ENCODE data around the gene CHST11. TPM values are rescaled to one million over a fixed set of nuclear protein-coding genes. Genes with fewer than 3 reads are reported as not detected.

The CHST11 gene
- total and polyA plus RNA-seq, 10 of the 15 experiments (the other 5 are each of a cell fraction or from before 2014, with no cell fraction given) = 1.9 to 38.1 (median 17.2) TPM

DNA sequence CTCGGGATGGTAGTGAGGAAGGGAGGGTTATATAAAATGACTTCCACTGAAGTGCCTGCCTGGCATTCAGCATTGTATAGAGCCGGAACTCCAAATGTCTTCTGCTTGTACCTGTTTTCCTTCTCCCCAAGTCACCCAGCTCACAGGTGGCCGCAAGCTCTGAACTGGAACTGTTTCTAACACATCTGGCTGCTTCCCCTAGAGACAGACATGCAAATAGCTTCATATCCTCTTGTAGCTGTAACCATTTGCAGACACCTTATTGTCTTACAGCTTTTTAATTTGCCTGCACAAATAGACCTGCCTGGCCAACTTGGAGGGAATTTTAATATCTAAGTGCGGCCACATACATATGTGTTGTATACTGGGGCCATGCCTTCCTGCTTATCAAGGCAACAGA is 126.0 kb downstream of the CHST11 start:
- no peak overlapping the region for H2AFZ ChIP-seq (ENCODE audit: control insufficient read depth, low read depth, low read length)
- ATAC-seq (peak; percentile 90), FAIRE-seq (peak; percentile 49), DNase-seq (ENCODE audit: low read depth, low spot score) (peak; percentile 76)
- no peaks in the 10 kb centered on the region for H3K27me3 ChIP-seq (replicated peaks in 1 of 2; ENCODE audit: control insufficient read depth in 2 of 2, insufficient read depth in 2 of 2, low read length in 1 of 2)
- POLR2A ChIA-PET = interaction anchor here (0.7 to 2.3 kb wide), 14 partner anchors 12 to 180 kb away, joined by 3 to 18 read pairs (median 4); no protein-coding TSS in a partner anchor
- H3K9ac ChIP-seq (ENCODE audit: control insufficient read depth, insufficient read depth, low read length) = no peak overlapping the region
- H3K79me2 ChIP-seq (ENCODE audit: control insufficient read depth, insufficient read depth, low read length) = peaks cover 50% of the 10 kb centered on the region
- SMC1A ChIA-PET (ENCODE audit: uncharacterized antibody, unreplicated experiment) = interaction anchor here (0.6 to 3.0 kb wide), 40 partner anchors 11 to 201 kb away, joined by 3 to 51 read pairs (median 5); partner anchors contain the start of gene CHST11
- H4K20me1 ChIP-seq (ENCODE audit: control insufficient read depth, insufficient read depth) = no peaks in the 10 kb centered on the region
- H3K27ac ChIP-seq (ENCODE audit: control insufficient read depth, insufficient read depth) = peak overlapping the region; percentile 47
- intact Hi-C loops (cut with micrococcal nuclease; ENCODE audit: unreplicated experiment) (loop anchor here (2.0 to 5.0 kb wide), 6 partner anchors 14 to 200 kb away; partner anchors contain the start of gene CHST11), in situ Hi-C loops (cut with MboI) (no loop called here)
- CTCF ChIA-PET = interaction anchor here (0.7 to 2.2 kb wide), 11 partner anchors 12 to 208 kb away, joined by 3 to 15 read pairs (median 4); no protein-coding TSS in a partner anchor
- H3K4me1 ChIP-seq (ENCODE audit: control insufficient read depth, insufficient read depth, low read length) = peaks cover 69% of the 10 kb centered on the region
- 0% methylated on average over 4 of the region's 4 CpGs for WGBS (ENCODE audit: insufficient coverage, insufficient replicate concordance, low lambda C conversion rate, missing lambda C conversion rate)
- H3K4me2 ChIP-seq (ENCODE audit: control insufficient read depth, insufficient read depth) = peak overlapping the region; percentile 90
- peaks cover 0 to 3% of the 10 kb centered on the region in 2 experiments; a peak in 1 of 4 replicates for H3K36me3 ChIP-seq (ENCODE audit: control insufficient read depth in 2 of 2, insufficient read depth in 2 of 2, low read length in 1 of 2)
- no TSS peak for BruUV-seq (replicated peaks)
- RAD21 ChIA-PET (ENCODE audit: unreplicated experiment) = interaction anchor here (0.7 to 5.0 kb wide), 31 partner anchors 12 to 288 kb away, joined by 3 to 101 read pairs (median 6); partner anchors contain the start of gene CHST11
- H3K9me3 ChIP-seq (replicated peaks; ENCODE audit: control insufficient read depth, insufficient read depth, low read length) = no peaks in the 10 kb centered on the region
- peak overlapping the region; percentile 37; the same call in 1 of the 2 replicates for H3K4me3 ChIP-seq
- 0 out of 2 replicates have a peak, but pooled peaks have one; percentile 40 for TF ChIP-seq DPF2 (IDR thresholded peaks at IDR 0.05)
- no peak for TF ChIP-seq RB1 (IDR thresholded peaks at IDR 0.05; ENCODE audit: borderline replicate concordance)
- no peak for TF ChIP-seq KLF5 (IDR thresholded peaks at IDR 0.05; ENCODE audit: partially characterized antibody)
- TF ChIP-seq, protein P1, sequence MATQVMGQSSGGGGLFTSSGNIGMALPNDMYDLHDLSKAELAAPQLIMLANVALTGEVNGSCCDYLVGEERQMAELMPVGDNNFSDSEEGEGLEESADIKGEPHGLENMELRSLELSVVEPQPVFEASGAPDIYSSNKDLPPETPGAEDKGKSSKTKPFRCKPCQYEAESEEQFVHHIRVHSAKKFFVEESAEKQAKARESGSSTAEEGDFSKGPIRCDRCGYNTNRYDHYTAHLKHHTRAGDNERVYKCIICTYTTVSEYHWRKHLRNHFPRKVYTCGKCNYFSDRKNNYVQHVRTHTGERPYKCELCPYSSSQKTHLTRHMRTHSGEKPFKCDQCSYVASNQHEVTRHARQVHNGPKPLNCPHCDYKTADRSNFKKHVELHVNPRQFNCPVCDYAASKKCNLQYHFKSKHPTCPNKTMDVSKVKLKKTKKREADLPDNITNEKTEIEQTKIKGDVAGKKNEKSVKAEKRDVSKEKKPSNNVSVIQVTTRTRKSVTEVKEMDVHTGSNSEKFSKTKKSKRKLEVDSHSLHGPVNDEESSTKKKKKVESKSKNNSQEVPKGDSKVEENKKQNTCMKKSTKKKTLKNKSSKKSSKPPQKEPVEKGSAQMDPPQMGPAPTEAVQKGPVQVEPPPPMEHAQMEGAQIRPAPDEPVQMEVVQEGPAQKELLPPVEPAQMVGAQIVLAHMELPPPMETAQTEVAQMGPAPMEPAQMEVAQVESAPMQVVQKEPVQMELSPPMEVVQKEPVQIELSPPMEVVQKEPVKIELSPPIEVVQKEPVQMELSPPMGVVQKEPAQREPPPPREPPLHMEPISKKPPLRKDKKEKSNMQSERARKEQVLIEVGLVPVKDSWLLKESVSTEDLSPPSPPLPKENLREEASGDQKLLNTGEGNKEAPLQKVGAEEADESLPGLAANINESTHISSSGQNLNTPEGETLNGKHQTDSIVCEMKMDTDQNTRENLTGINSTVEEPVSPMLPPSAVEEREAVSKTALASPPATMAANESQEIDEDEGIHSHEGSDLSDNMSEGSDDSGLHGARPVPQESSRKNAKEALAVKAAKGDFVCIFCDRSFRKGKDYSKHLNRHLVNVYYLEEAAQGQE (IDR thresholded peaks at IDR 0.05; ENCODE audit: low read depth, low read length) = no peak
- no peak for TF ChIP-seq CREB1 (IDR thresholded peaks at IDR 0.05; ENCODE audit: low read depth)
- TF ChIP-seq TCF3 (IDR thresholded peaks at IDR 0.05; ENCODE audit: borderline replicate concordance, insufficient read depth, low read depth, low read length) = peak; percentile 87; the same call in 1 of the 2 replicates
- TF ChIP-seq, protein P2, sequence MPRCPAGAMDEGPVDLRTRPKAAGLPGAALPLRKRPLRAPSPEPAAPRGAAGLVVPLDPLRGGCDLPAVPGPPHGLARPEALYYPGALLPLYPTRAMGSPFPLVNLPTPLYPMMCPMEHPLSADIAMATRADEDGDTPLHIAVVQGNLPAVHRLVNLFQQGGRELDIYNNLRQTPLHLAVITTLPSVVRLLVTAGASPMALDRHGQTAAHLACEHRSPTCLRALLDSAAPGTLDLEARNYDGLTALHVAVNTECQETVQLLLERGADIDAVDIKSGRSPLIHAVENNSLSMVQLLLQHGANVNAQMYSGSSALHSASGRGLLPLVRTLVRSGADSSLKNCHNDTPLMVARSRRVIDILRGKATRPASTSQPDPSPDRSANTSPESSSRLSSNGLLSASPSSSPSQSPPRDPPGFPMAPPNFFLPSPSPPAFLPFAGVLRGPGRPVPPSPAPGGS (IDR thresholded peaks at IDR 0.05; ENCODE audit: borderline replicate concordance, insufficient read depth, low read depth, low read length, poor library complexity, severe bottlenecking) = no peak
- TF ChIP-seq PAX5 (IDR thresholded peaks at IDR 0.05; ENCODE audit: borderline replicate concordance, low read depth, low read length) = peak; percentile 83
- no peak for TF ChIP-seq SREBF1 (IDR thresholded peaks at IDR 0.05; ENCODE audit: low read length)
- no peak for TF ChIP-seq HCFC1 (IDR thresholded peaks at IDR 0.05; ENCODE audit: low read length)
- TF ChIP-seq, protein P3, sequence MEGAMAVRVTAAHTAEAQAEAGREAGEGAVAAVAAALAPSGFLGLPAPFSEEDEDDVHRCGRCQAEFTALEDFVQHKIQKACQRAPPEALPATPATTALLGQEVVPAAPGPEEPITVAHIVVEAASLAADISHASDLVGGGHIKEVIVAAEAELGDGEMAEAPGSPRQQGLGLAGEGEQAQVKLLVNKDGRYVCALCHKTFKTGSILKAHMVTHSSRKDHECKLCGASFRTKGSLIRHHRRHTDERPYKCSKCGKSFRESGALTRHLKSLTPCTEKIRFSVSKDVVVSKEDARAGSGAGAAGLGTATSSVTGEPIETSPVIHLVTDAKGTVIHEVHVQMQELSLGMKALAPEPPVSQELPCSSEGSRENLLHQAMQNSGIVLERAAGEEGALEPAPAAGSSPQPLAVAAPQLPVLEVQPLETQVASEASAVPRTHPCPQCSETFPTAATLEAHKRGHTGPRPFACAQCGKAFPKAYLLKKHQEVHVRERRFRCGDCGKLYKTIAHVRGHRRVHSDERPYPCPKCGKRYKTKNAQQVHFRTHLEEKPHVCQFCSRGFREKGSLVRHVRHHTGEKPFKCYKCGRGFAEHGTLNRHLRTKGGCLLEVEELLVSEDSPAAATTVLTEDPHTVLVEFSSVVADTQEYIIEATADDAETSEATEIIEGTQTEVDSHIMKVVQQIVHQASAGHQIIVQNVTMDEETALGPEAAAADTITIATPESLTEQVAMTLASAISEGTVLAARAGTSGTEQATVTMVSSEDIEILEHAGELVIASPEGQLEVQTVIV (IDR thresholded peaks at IDR 0.05; ENCODE audit: borderline replicate concordance, partially characterized antibody) = no peak
- no peak for TF ChIP-seq ZNF384 (IDR thresholded peaks at IDR 0.05; ENCODE audit: borderline replicate concordance, low read depth, low read length)
- no peak for TF ChIP-seq CBFB (IDR thresholded peaks at IDR 0.05; ENCODE audit: low read depth)
- TF ChIP-seq MTA2 (IDR thresholded peaks at IDR 0.05; ENCODE audit: low read depth) = no peak
- TF ChIP-seq CREM (IDR thresholded peaks at IDR 0.05; ENCODE audit: low read depth) = no peak
- no peak for TF ChIP-seq TCF7 (IDR thresholded peaks at IDR 0.05; ENCODE audit: borderline replicate concordance)
- TF ChIP-seq BMI1 (IDR thresholded peaks at IDR 0.05; ENCODE audit: borderline replicate concordance) = no peak
- TF ChIP-seq POLR2A (IDR thresholded peaks at IDR 0.05; ENCODE audit: low read depth, low read length) = no peak
